Immature natural killer cell (primary cell): ENCODE data around the gene RSRC1. TPM values are rescaled to one million over a fixed set of nuclear protein-coding genes. Genes with fewer than 3 reads are reported as not detected.
"Not testable (repeated sequence)": the region's sequence is repeated elsewhere in the genome, so short reads cannot be mapped to it uniquely, and the experiment has no call there.

Experiments
- DNase-seq, 3 donors: peaks; one replicate each; pipeline ENCODE4 v3.0.0; 2022; ENCODE audit warnings: mixed read lengths in 1 of 3
- H3K27ac Mint-ChIP-seq, 6 donors: one replicate each; pipeline ENCODE4 v1.8.0; 2020; ENCODE audit warnings: mixed read lengths in 6 of 6, mild to moderate bottlenecking in 5 of 6, inconsistent platforms in 4 of 6, moderate library complexity in 3 of 6
- H3K27me3 Mint-ChIP-seq, 3 donors: one replicate each; pipeline ENCODE4 v1.8.0; 2020 to 2021; ENCODE audit warnings: low read depth in 3 of 3, mild to moderate bottlenecking in 3 of 3, mixed read lengths in 3 of 3, moderate library complexity in 3 of 3, inconsistent platforms in 1 of 3
- H3K36me3 Mint-ChIP-seq, 3 donors: one replicate each; pipeline ENCODE4 v1.8.0; 2020; ENCODE audit warnings: mixed read lengths in 3 of 3, inconsistent platforms in 2 of 3, mild to moderate bottlenecking in 2 of 3
- H3K4me1 Mint-ChIP-seq, 2 donors: one replicate each; pipeline ENCODE4 v1.8.0; 2020; ENCODE audit warnings: inconsistent platforms in 2 of 2, mild to moderate bottlenecking in 2 of 2, mixed read lengths in 2 of 2, moderate library complexity in 1 of 2
- H3K4me3 Mint-ChIP-seq, 5 donors: one replicate each; pipeline ENCODE4 v1.8.0; 2020; ENCODE audit warnings: mild to moderate bottlenecking in 5 of 5, mixed read lengths in 5 of 5, inconsistent platforms in 3 of 5, moderate library complexity in 3 of 5
- H3K9me3 Mint-ChIP-seq, 6 donors: one replicate each; pipeline ENCODE4 v1.8.0; 2020; ENCODE audit warnings: mild to moderate bottlenecking in 6 of 6, mixed read lengths in 6 of 6, inconsistent platforms in 4 of 6, moderate library complexity in 3 of 6
- polyA plus RNA-seq, 3 donors: library from polyadenylated mRNA; unstranded; fragments of 300-500 nt; fragmentation: Illumina TruSeq; gene quantifications; one replicate each; pipeline ENCODE4 v1.2.3, GENCODE V29; 2021

Gene RSRC1
- polyA plus RNA-seq, 3 donors from 2014 or later: 15.4 to 37.9 (median 37.1) TPM

DNA sequence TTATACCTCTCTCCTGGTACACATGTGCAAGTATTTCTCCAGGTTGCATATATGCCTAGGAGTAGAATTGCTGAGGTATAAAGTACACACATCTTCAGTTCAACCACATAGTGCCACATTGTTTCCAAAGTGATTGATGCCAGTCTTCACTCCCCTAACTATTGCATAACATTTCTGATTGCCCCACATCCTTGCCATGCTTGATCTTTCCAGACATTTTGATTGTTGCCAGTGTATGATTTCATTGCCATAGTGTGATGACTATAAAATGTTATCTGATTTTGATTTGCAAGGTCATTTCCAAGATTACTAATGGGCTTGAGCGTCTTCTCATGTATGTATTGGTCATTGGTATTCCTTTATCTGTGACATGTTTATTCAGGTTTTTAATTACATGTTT lies 400.0 kb downstream of the RSRC1 start:
- H3K27me3 Mint-ChIP-seq: peaks cover 0 to 4% (median 3%) of the 10 kb centered on the region in 3 donors
- H3K4me1 Mint-ChIP-seq: peaks cover 6 to 18% of the 10 kb centered on the region in 2 donors
- H3K4me3 Mint-ChIP-seq: no peak overlapping the region
- peaks cover 3 to 14% (median 4%) of the 10 kb centered on the region in 3 donors for H3K36me3 Mint-ChIP-seq
- no peak overlapping the region for H3K27ac Mint-ChIP-seq
- DNase-seq: no peak
- H3K9me3 Mint-ChIP-seq: peaks cover 6 to 21% (median 16%) of the 10 kb centered on the region in 6 donors

DNA sequence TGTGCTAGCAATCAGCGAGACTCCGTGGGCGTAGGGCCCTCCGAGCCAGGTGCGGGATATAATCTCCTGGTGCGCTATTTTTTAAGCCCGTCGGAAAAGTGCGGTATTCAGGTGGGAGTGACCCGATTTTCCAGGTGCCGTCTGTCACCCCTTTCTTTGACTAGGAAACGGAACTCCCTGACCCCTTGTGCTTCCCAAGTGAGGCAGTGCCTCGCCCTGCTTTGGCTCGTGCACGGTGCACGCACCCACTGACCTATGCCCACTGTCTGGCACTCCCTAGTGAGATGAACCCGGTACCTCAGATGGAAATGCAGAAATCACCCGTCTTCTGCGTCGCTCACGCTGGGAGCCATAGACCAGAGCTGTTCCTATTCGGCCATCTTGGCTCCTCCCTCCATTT lies 406.8 kb downstream of the RSRC1 start:
- H3K27me3 Mint-ChIP-seq, H3K27ac Mint-ChIP-seq, H3K4me3 Mint-ChIP-seq, DNase-seq, H3K4me1 Mint-ChIP-seq: not testable (repeated sequence)
- peaks cover 0 to 16% (median 4%) of the 10 kb centered on the region in 3 donors for H3K36me3 Mint-ChIP-seq
- H3K9me3 Mint-ChIP-seq: peaks cover 1 to 24% (median 19%) of the 10 kb centered on the region in 6 donors

DNA sequence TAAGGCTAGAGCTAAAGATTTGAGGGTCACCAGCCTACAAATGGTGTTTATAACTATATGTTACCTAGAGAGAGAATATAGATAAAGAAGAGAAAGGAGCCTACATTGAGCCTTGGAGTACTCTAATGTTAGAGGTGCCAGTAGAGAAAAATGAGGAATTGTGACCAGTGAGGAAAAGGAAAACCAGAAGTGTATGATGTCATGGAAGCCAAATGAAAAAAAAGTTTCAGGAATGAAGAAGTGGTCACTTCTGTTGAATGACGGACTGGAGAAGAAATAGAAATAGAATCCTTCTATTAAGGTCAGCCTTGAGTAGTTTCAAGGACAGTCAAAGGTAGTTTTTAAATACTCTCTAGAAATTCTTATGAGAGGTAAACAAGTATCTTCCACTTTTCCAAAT lies 409.9 kb downstream of the RSRC1 start:
- Mint-ChIP-seq H3K27me3 (no peaks in the 10 kb centered on the region), H3K36me3 (peaks cover 0 to 10% (median 4%) of the 10 kb centered on the region in 3 donors), H3K4me3 (no peak overlapping the region), H3K9me3 (peaks cover 0 to 11% (median 6%) of the 10 kb centered on the region in 6 donors), H3K27ac (no peak overlapping the region), H3K4me1 (no peaks in the 10 kb centered on the region)
- no peak for DNase-seq

DNA sequence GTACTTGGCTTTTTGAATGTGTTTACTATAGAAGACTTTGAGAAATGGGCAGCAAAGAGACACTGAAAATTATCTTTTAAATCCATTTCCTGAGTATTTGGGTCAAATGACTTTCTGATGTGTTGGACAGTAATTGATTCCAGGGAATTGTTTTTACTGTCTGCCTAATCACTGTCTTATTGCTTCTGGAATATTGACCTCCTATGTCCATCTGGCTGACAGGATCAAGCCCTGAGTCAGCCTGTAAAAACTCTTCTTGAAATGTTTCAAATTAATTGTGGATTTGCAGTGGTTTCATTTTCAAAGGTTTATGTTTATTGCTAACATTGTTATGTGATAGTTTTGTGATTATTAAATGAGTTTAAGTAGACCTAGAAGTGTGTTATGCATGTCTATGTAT lies 410.5 kb downstream of the RSRC1 start:
- H3K27me3 Mint-ChIP-seq: no peaks in the 10 kb centered on the region
- peaks cover 0 to 10% (median 4%) of the 10 kb centered on the region in 3 donors for H3K36me3 Mint-ChIP-seq
- peaks cover 0 to 8% (median 4%) of the 10 kb centered on the region in 6 donors for H3K9me3 Mint-ChIP-seq
- no peaks in the 10 kb centered on the region for H3K4me1 Mint-ChIP-seq
- DNase-seq: no peak
- H3K27ac Mint-ChIP-seq: no peak overlapping the region
- H3K4me3 Mint-ChIP-seq: no peak overlapping the region

DNA sequence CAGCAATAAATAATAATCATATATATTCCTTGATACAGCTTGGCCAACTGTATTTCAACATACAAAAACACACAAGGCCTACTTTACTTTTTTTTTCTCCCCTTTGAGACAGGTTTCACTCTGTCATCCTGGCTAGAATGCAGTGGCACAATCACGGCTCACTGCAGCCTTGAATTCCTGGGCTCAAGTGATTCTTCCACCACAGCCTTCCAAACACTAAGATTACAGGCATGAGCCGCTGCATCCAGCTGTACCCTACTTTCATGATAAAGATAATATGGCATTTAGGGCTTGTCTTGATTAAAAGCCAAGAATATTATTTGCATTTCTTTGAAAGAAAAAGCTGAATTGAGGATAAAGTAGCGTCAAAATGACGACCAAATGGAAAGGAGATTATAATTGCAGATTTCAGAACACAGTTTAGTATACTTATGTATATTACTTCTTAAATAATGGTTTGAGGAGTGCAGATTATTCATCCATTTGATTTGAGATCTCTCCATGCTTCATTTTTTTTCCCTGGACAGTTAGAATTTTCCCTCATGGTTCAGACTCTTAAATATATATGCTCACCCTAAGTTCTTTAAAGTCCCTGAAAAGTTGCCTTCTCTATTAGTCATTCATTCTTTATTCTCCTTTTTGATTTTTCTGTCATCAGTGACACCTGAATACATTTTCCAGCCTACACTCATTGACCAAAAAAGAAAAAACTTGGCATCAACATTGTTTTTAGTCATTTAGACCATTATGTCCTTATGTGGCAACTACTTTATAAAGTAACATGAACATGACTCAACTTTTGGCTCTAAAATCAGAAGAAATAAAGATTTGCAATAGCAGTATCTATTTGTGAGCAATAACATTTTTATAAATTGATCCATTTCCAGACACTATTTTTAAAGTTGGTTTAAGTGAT lies 412.6 kb downstream of the RSRC1 start:
- Mint-ChIP-seq H3K4me3 (no peak overlapping the region), H3K27ac (no peak overlapping the region), H3K4me1 (no peaks in the 10 kb centered on the region), H3K9me3 (peaks cover 0 to 4% (median 0%) of the 10 kb centered on the region in 6 donors), H3K36me3 (peaks cover 0 to 5% (median 0%) of the 10 kb centered on the region in 3 donors), H3K27me3 (no peaks in the 10 kb centered on the region)
- no peak for DNase-seq

DNA sequence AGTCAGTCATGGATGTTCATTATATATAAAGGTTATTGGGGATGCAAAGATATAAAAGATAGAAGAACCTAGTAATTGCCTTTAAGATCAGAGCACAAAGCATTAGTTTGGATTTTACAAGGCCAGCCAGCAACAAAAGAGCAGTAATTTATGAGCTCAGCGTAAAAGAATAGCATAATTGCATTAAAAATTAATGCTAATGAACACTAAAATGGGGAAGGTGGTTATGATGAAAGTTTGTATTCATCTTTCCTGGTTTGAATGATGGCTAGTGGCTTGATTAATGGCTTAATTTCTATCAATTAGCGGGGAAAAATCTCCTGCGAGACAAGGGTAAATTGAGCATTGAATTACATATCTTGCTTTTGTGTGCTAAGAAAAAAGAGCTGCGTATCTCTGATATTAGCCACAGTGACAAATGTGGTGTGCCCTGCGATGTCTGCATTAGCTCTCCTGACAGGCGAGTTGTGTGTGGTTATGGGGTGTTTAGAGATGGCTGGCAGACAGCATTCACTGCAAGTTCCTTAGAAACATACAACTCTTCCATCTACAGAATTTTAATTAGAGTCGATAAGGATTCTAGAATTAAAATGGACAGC lies 418.3 kb downstream of the RSRC1 start:
- Mint-ChIP-seq H3K27me3 (peaks cover 0 to 2% (median 0%) of the 10 kb centered on the region in 3 donors), H3K9me3 (no peaks in the 10 kb centered on the region), H3K4me1 (no peaks in the 10 kb centered on the region), H3K36me3 (no peaks in the 10 kb centered on the region), H3K27ac (no peak overlapping the region), H3K4me3 (no peak overlapping the region)
- DNase-seq: no peak

DNA sequence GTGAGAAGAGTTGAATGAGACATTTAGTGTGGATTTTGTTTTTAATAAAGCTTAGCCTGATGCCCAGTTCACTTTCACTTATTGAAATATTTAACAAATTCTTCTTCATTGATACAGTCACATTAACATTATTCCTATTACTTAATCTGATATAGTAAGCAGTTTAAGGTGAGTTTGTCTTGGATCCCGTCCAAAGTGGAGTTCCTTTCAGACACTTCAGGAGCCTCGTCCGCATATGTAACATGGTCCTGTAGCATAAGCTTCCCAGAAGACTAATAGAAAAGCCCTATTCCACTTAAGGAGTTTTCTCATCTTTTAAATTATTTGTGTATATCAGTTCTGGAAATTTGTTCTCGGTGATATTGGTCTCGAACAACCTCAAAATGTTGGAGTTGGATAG lies 421.4 kb downstream of the RSRC1 start:
- no peak for DNase-seq
- Mint-ChIP-seq H3K4me3 (no peak overlapping the region), H3K9me3 (no peaks in the 10 kb centered on the region), H3K4me1 (no peaks in the 10 kb centered on the region), H3K27ac (no peak overlapping the region), H3K27me3 (peaks cover 0 to 2% (median 0%) of the 10 kb centered on the region in 3 donors), H3K36me3 (no peaks in the 10 kb centered on the region)

DNA sequence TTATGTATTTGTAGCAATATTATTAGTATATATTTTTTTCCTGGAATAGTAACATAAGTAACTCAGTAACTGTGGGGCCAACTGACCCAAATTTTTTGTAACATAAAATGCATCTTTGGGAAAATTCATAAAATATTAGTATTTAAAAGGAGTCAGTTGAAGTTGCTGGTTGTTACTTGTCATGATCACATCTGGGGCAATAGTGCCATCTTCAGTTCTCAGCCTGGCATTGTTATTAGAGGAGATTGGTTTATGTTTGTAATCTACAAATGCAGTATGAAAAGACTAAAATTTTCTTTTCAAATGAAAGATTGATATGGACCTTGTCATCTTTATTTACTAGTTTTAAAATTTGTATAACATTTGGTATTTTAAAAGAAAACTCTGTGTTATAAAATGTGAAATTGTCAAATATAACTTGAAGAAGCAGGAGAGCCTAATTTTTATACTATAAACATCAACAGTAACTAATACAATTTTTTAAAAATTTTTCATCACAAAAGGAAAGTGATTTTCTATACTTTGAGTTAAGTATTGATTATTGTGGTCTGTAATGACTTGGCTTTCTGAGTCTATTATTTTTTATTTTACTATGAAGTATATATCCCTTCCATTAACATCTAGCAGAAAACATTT lies 422.3 kb downstream of the RSRC1 start:
- DNase-seq: peak in 1 of 3 donors; percentile 3
- H3K27me3 Mint-ChIP-seq: peaks cover 0 to 2% (median 0%) of the 10 kb centered on the region in 3 donors
- H3K4me1 Mint-ChIP-seq: no peaks in the 10 kb centered on the region
- no peak overlapping the region for H3K4me3 Mint-ChIP-seq
- H3K9me3 Mint-ChIP-seq: no peaks in the 10 kb centered on the region
- no peak overlapping the region for H3K27ac Mint-ChIP-seq
- H3K36me3 Mint-ChIP-seq: no peaks in the 10 kb centered on the region

DNA sequence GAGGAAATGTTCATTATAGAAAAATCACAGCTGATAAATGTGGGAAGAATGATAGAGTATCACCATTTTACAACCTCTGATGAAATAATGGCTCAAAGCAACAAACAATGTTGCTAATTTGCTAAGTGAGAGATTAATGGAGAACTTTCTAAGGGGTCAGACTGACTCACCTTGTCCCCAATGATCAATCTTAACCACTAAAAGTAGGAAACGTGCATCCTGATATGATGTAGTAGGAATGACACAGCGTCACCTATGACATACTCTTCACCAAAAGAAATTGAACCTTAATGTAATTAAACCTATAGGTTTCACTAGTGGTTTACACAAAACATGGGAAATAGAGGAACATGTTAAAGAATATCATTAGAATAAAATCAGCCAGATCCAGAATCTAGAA lies 426.0 kb downstream of the RSRC1 start:
- no peak for DNase-seq
- Mint-ChIP-seq H3K27ac (no peak overlapping the region), H3K27me3 (peaks cover 0 to 1% (median 0%) of the 10 kb centered on the region in 3 donors), H3K4me1 (no peaks in the 10 kb centered on the region), H3K36me3 (peaks cover 0 to 5% (median 0%) of the 10 kb centered on the region in 3 donors), H3K4me3 (no peak overlapping the region), H3K9me3 (no peaks in the 10 kb centered on the region)

DNA sequence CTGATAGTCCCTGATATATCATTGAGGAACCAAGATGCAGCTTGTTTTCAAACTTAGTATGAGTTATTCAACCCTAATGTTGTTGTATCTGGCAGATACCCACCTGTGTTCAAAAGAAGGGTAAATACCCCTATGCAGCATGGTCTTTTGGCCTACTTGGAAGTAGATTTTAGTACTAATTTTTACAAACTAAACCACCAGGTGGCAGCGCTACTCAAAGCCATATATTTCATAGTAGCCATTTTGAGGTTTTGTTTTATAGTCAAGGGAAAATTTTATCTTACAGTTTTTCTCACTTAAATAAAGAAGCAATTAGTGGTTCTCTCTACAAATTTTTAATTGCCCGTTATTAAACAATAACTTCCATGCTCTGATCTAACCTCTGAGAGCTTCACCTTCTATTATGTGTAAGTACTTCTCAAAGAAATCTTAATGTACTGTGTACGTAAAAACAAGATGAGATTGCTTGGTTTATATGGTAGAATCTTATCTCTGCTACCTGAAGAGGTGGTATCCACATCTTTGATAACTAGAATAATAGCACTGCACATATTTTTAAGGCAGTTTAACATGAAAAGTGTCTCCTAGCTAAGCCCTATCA lies 429.6 kb downstream of the RSRC1 start:
- Mint-ChIP-seq H3K27ac (no peak overlapping the region), H3K9me3 (peaks cover 0 to 2% (median 0%) of the 10 kb centered on the region in 6 donors), H3K36me3 (peaks cover 5 to 15% (median 6%) of the 10 kb centered on the region in 3 donors), H3K4me3 (no peak overlapping the region), H3K4me1 (no peaks in the 10 kb centered on the region), H3K27me3 (no peaks in the 10 kb centered on the region)
- peak in 2 of 3 donors; percentile 2 to 17 for DNase-seq

DNA sequence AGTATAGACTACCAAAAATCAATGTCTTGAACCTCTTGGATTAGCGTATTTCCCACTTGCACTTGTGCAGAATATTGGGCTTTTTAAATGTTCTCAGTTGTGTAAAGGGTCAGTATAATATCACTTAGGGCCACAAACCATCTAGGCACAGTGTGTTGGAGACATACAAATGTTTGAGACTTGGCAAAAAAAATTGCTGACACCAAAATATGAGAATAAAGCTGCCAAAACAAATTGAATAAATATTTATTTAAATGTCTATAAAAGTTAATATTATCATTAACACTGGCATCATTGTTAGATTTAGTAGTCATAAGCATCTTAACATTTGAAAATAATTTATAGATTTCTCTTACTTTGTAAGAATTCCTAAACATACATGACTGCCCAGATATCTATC lies 430.2 kb downstream of the RSRC1 start:
- DNase-seq: no peak
- H3K9me3 Mint-ChIP-seq: peaks cover 0 to 2% (median 0%) of the 10 kb centered on the region in 6 donors
- no peaks in the 10 kb centered on the region for H3K27me3 Mint-ChIP-seq
- no peak overlapping the region for H3K4me3 Mint-ChIP-seq
- peaks cover 5 to 18% (median 6%) of the 10 kb centered on the region in 3 donors for H3K36me3 Mint-ChIP-seq
- no peak overlapping the region for H3K27ac Mint-ChIP-seq
- no peaks in the 10 kb centered on the region for H3K4me1 Mint-ChIP-seq

DNA sequence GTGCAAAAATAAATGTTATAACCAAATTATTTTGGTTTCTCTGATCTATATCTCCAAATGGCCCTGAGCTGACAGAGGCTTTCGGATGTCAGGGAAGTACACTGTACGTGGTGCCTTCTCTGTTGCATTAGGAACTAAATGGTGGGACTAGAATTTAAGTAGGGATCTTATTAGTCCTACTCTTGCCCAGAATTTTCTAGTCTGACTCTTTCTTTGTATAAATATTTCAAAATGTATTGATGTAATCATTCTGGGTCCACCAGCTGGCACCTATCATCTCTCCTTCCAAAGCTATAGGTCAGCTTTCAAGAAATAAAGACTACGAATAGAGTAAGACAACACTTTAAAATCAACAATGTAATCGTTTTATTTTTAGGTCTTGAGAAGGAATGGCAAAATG lies 438.8 kb downstream of the RSRC1 start:
- no peak overlapping the region for H3K27ac Mint-ChIP-seq
- H3K9me3 Mint-ChIP-seq: peaks cover 0 to 2% (median 0%) of the 10 kb centered on the region in 6 donors
- no peak overlapping the region for H3K4me3 Mint-ChIP-seq
- no peak for DNase-seq
- no peaks in the 10 kb centered on the region for H3K4me1 Mint-ChIP-seq
- peaks cover 12 to 35% (median 29%) of the 10 kb centered on the region in 3 donors for H3K36me3 Mint-ChIP-seq
- peaks cover 0 to 4% (median 0%) of the 10 kb centered on the region in 3 donors for H3K27me3 Mint-ChIP-seq

DNA sequence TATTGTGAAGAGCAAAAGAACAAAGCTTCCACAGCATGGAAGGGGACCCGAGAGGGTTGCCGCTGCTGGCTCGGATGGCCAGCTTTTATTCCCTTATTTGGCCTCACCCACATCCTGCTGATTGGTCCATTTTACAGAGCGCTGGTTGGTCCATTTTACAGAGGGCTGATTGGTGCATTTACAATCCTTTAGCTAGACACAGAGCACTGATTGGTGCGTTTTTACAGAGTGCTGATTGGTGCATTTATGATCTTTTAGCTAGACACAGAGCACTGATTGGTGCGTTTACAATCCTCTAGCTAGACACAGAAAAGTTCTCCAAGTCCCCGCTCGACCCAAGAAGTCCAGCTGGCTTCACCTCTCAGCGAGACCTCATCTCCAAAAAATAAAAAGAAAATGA lies 440.0 kb downstream of the RSRC1 start:
- peaks cover 7 to 30% (median 21%) of the 10 kb centered on the region in 3 donors for H3K36me3 Mint-ChIP-seq
- H3K27me3 Mint-ChIP-seq, H3K27ac Mint-ChIP-seq, H3K9me3 Mint-ChIP-seq, DNase-seq, H3K4me3 Mint-ChIP-seq, H3K4me1 Mint-ChIP-seq: not testable (repeated sequence)
